Keratinocyte (primary cell): ENCODE data around the gene HDAC7. TPM values are rescaled to one million over a fixed set of nuclear protein-coding genes. Genes with fewer than 3 reads are reported as not detected.

Experiments
- DNase-seq: peaks from one replicate; pipeline ENCODE4 v3.0.0-alpha.2; 2011; ENCODE audit warnings: low read depth, missing footprints, low spot score
- FAIRE-seq: peaks from 2 replicates; lab custom pipeline; 2011; peaks lifted over from hg19 to GRCh38; lab: Jason Lieb, UNC
- H2AFZ ChIP-seq: 2 replicates; pipeline ENCODE4 v1.6.0; 2012; ENCODE audit warnings: low read length, control low read depth, inconsistent platforms; ENCODE audit not compliant: control insufficient read depth
- H3K27ac ChIP-seq: 2 replicates; pipeline ENCODE4 v1.5.1; 2011; ENCODE audit warnings: low read length; ENCODE audit not compliant: control insufficient read depth, insufficient read depth
- H3K27me3 ChIP-seq: 3 replicates; pipeline ENCODE4 v1.6.0; 2011; ENCODE audit warnings: low read length; ENCODE audit not compliant: control insufficient read depth, insufficient read depth; ENCODE audit errors: extremely low read depth
- H3K36me3 ChIP-seq, 2 experiments: 2 replicates in 1 of 2; 3 replicates in 1 of 2; pipeline ENCODE4 v1.5.1; 2011; ENCODE audit warnings: low read length in 2 of 2, mild to moderate bottlenecking in 1 of 2; ENCODE audit not compliant: control insufficient read depth in 2 of 2, insufficient read depth in 2 of 2; ENCODE audit errors: extremely low read depth in 1 of 2
- H3K4me1 ChIP-seq: 3 replicates; pipeline ENCODE4 v1.5.1; 2011; ENCODE audit warnings: low read length; ENCODE audit not compliant: control insufficient read depth, insufficient read depth; ENCODE audit errors: extremely low read depth
- H3K4me2 ChIP-seq: 3 replicates; pipeline ENCODE4 v1.6.0; 2011; ENCODE audit warnings: low read depth, low read length; ENCODE audit not compliant: control insufficient read depth, insufficient read depth; ENCODE audit errors: extremely low read depth
- H3K4me3 ChIP-seq, 3 experiments: fragments of 200-600 bp in 1 of 3; sonication (generic) in 1 of 3; 2 replicates in 2 of 3; 3 replicates in 1 of 3; pipeline ENCODE4 v1.5.1; 2011 to 2016; ENCODE audit warnings: low read length in 3 of 3, mild to moderate bottlenecking in 3 of 3, control low read depth in 2 of 3, inconsistent platforms in 1 of 3, low read depth in 1 of 3, mixed read lengths in 1 of 3, mixed run types in 1 of 3, moderate library complexity in 1 of 3; ENCODE audit not compliant: control insufficient read depth in 2 of 3, insufficient read depth in 2 of 3; ENCODE audit errors: extremely low read depth in 1 of 3
- H3K79me2 ChIP-seq: 2 replicates; pipeline ENCODE4 v1.6.0; 2012; ENCODE audit warnings: low read length; ENCODE audit not compliant: control insufficient read depth, insufficient read depth
- H3K9ac ChIP-seq: 3 replicates; pipeline ENCODE4 v1.6.0; 2011; ENCODE audit warnings: low read length; ENCODE audit not compliant: control insufficient read depth, insufficient read depth; ENCODE audit errors: extremely low read depth
- H3K9me1 ChIP-seq: 3 replicates; pipeline ENCODE4 v1.6.0; 2011; ENCODE audit warnings: low read length; ENCODE audit not compliant: control insufficient read depth, insufficient read depth; ENCODE audit errors: extremely low read depth
- H3K9me3 ChIP-seq: 2 replicates; pipeline ENCODE4 v1.5.1; 2012; ENCODE audit warnings: low read depth, low read length; ENCODE audit not compliant: control insufficient read depth
- H4K20me1 ChIP-seq: 3 replicates; pipeline ENCODE4 v1.6.0; 2011; ENCODE audit warnings: low read length; ENCODE audit not compliant: control insufficient read depth, insufficient read depth; ENCODE audit errors: extremely low read depth
- EZH2 ChIP-seq: IDR thresholded peaks from one replicate; pipeline ENCODE4 v1.6.1; 2012; ENCODE audit warnings: inconsistent platforms, mild to moderate bottlenecking, low read length, moderate library complexity
- dilution Hi-C: fragments of 300-500 bp; cut with MboI; formaldehyde crosslinking; loops from one replicate; pipeline ENCODE4 v1.7.0; 2020; ENCODE audit warnings: low sequenced_read_pairs; ENCODE audit not compliant: extremely low pct_ligation_motif_present
- polyA plus RNA-seq, 5 experiments: library from polyadenylated mRNA; depleted of rRNA in 3 of 5; stranded (reverse) in 3 of 5; stranded (forward) in 1 of 5; unstranded in 1 of 5; fragments of >200 nt; gene quantifications; 1 replicate in 1 of 5; 2 replicates in 3 of 5; 3 replicates in 1 of 5; pipeline versions ENCODE4 v1.2.1 to v1.2.3, GENCODE V29; 2011 to 2012; ENCODE audit warnings: missing spikeins in 2 of 5, low read depth in 1 of 5, low replicate concordance in 1 of 5
- TF ChIP-seq, protein P1 (sequence below), 3 experiments: IDR thresholded peaks in 1 of 3; conservative IDR thresholded peaks in 1 of 3; optimal IDR thresholded peaks in 1 of 3; 2 replicates in 2 of 3; 3 replicates in 1 of 3; pipeline versions ENCODE3 to v1.5.1; 2011; ENCODE audit warnings: low read length in 3 of 3, mild to moderate bottlenecking in 3 of 3, moderate library complexity in 2 of 3, control low read depth in 1 of 3, inconsistent platforms in 1 of 3; ENCODE audit not compliant: insufficient read depth in 2 of 3; ENCODE audit errors: extremely low read depth in 1 of 3

HDAC7 gene
- polyA plus RNA-seq, 1 donor (not counting 4 experiments of a cell fraction or from before 2014, with no cell fraction given): 17.0 TPM

DNA sequence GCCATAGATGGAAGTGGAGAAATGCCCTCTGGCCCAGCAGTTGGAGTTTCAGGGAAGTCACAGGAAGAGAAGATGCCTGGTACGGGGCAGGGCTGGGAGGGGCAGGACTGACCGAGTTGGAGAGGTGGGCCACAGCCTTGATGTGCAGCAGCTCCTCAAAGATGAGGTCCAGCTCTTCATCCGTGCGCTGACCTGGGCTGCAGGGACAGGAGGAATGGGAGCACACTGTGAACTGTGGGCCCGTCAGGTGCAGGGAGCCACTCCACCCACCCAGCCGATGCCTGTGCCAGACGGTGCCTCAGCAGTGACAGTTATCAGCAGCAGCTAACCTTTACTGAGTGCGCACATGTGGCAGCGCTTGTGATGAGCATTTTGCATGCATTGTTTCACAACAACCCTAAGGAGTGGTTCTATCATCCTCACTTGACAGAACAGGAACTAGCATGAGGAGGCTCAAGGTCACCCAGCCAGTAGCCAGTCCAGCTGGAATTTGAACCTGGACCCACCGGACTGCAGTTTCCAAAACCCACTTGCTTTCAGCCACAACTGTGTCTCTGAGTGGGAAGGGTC, 69.4 kb downstream of the HDAC7 start:
- Histone ChIP-seq H3K9ac (no peak overlapping the region), H3K4me2 (no peak overlapping the region), H3K27me3 (no peaks in the 10 kb centered on the region), H3K9me1 (peaks cover 4% of the 10 kb centered on the region), H3K27ac (no peak overlapping the region), H3K4me3 (no peak overlapping the region), H4K20me1 (no peaks in the 10 kb centered on the region), H3K4me1 (peaks cover 52% of the 10 kb centered on the region), H3K79me2 (no peaks in the 10 kb centered on the region), H3K9me3 (no peaks in the 10 kb centered on the region), H3K36me3 (peaks cover 8 to 19% of the 10 kb centered on the region in 2 experiments), H2AFZ (no peak overlapping the region)
- no peak for FAIRE-seq
- no peak for DNase-seq
- TF ChIP-seq, protein P1, sequence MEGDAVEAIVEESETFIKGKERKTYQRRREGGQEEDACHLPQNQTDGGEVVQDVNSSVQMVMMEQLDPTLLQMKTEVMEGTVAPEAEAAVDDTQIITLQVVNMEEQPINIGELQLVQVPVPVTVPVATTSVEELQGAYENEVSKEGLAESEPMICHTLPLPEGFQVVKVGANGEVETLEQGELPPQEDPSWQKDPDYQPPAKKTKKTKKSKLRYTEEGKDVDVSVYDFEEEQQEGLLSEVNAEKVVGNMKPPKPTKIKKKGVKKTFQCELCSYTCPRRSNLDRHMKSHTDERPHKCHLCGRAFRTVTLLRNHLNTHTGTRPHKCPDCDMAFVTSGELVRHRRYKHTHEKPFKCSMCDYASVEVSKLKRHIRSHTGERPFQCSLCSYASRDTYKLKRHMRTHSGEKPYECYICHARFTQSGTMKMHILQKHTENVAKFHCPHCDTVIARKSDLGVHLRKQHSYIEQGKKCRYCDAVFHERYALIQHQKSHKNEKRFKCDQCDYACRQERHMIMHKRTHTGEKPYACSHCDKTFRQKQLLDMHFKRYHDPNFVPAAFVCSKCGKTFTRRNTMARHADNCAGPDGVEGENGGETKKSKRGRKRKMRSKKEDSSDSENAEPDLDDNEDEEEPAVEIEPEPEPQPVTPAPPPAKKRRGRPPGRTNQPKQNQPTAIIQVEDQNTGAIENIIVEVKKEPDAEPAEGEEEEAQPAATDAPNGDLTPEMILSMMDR (optimal IDR thresholded peaks at IDR 0.05 in 1 of 3, IDR thresholded peaks at IDR 0.05 in 1 of 3, conservative IDR thresholded peaks at IDR 0.05 in 1 of 3; ENCODE audit: extremely low read depth in 1 of 3, insufficient read depth in 2 of 3, low read length in 3 of 3): no peak
- no peak for TF ChIP-seq EZH2
- dilution Hi-C loops: no loop called here

DNA sequence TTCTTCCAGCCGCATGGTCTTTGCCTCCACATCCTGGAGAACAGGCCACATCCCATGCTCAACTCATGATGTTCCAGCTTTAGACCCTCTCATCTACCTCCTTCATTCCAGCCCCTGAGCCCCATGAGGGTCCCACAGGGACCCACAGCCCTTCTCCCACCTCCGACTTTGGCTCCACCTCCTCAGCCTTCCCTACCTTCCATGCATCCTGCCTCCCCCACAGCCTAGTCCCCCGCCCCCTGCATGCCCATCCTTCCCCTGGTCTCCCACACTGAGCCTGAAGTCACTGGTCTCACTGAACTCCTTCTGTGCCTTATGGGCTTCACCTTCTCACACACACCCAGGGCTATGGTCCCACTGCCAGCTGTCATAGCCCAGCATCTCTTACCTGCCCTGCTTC, 70.8 kb downstream of the HDAC7 start:
- DNase-seq: no peak
- Histone ChIP-seq H3K9ac (no peak overlapping the region), H3K27me3 (no peaks in the 10 kb centered on the region), H3K4me3 (no peak overlapping the region), H3K36me3 (peaks cover 8 to 23% of the 10 kb centered on the region in 2 experiments), H3K4me1 (peaks cover 44% of the 10 kb centered on the region), H2AFZ (no peak overlapping the region), H3K9me1 (peaks cover 4% of the 10 kb centered on the region), H3K4me2 (no peak overlapping the region), H4K20me1 (no peaks in the 10 kb centered on the region), H3K27ac (no peak overlapping the region), H3K9me3 (no peaks in the 10 kb centered on the region), H3K79me2 (no peaks in the 10 kb centered on the region)
- FAIRE-seq: no peak
- dilution Hi-C loops: no loop called here
- TF ChIP-seq, protein P1 (optimal IDR thresholded peaks at IDR 0.05 in 1 of 3, IDR thresholded peaks at IDR 0.05 in 1 of 3, conservative IDR thresholded peaks at IDR 0.05 in 1 of 3; ENCODE audit: extremely low read depth in 1 of 3, insufficient read depth in 2 of 3, low read length in 3 of 3): no peak
- no peak for TF ChIP-seq EZH2
